SK-N-SH treated with all-trans-retinoic acid at 6 μM for 48 hours (cell line): Measurements from ENCODE around the gene RBM23.

Experiments
- ATAC-seq: fragments of 200-7000 bp; cut with Tn5 transposase; 3 replicates; pipeline ENCODE4 v1.9.1; 2020; ENCODE audit warnings: mild to moderate bottlenecking, moderate library complexity
- ARNTL ChIP-seq: fragments of 450-650 bp; formaldehyde crosslinking; IDR thresholded peaks from 2 replicates; pipeline ENCODE4 v1.5.0; 2020; ENCODE audit warnings: low read depth, mild to moderate bottlenecking, moderate library complexity, borderline replicate concordance
- CSDC2 ChIP-seq: fragments of 250-450 bp; sonication (Bioruptor Pico); IDR thresholded peaks from 2 replicates; pipeline ENCODE4 v1.5.0; 2020; ENCODE audit warnings: mild to moderate bottlenecking, moderate library complexity
- ESRRG ChIP-seq: fragments of 250-450 bp; sonication (Bioruptor Pico); IDR thresholded peaks from 2 replicates; pipeline ENCODE4 v1.6.1; 2021; ENCODE audit warnings: mild to moderate bottlenecking
- GLIS3 ChIP-seq: fragments of 250-450 bp; sonication (Bioruptor Pico); IDR thresholded peaks from 2 replicates; pipeline ENCODE4 v1.5.0; 2020; ENCODE audit warnings: mild to moderate bottlenecking, moderate library complexity
- ISL1 ChIP-seq: fragments of 250-450 bp; sonication (Bioruptor Pico); IDR thresholded peaks from 2 replicates; pipeline ENCODE4 v2.1.2; 2022; ENCODE audit warnings: mild to moderate bottlenecking, moderate library complexity
- OSR1 ChIP-seq: fragments of 250-450 bp; sonication (Bioruptor Pico); IDR thresholded peaks from 2 replicates; pipeline ENCODE4 v1.8.0; 2022; ENCODE audit warnings: moderate library complexity, mild to moderate bottlenecking, inconsistent platforms
- POU6F1 ChIP-seq: fragments of 250-450 bp; sonication (Bioruptor Pico); IDR thresholded peaks from 2 replicates; pipeline ENCODE4 v1.8.0; 2021; ENCODE audit warnings: low read depth, mild to moderate bottlenecking, moderate library complexity, borderline replicate concordance
- PPARA ChIP-seq: fragments of 250-450 bp; sonication (Bioruptor Pico); IDR thresholded peaks from 2 replicates; pipeline ENCODE4 v1.5.0; 2020; ENCODE audit warnings: mild to moderate bottlenecking, borderline replicate concordance
- RARB ChIP-seq: fragments of 250-450 bp; sonication (Bioruptor Pico); IDR thresholded peaks from 2 replicates; pipeline ENCODE4 v1.8.0; 2021; ENCODE audit warnings: mild to moderate bottlenecking, moderate library complexity
- SNAI2 ChIP-seq: fragments of 250-450 bp; sonication (Bioruptor Pico); IDR thresholded peaks from 2 replicates; pipeline ENCODE4 v1.5.0; 2020; ENCODE audit warnings: mild to moderate bottlenecking, moderate library complexity
- TCF4 ChIP-seq: fragments of 250-450 bp; sonication (Bioruptor Pico); IDR thresholded peaks from 2 replicates; pipeline ENCODE4 v1.8.0; 2021; ENCODE audit warnings: mild to moderate bottlenecking, moderate library complexity, borderline replicate concordance
- TOX ChIP-seq: fragments of 250-450 bp; sonication (Bioruptor Pico); IDR thresholded peaks from 2 replicates; pipeline ENCODE4 v1.8.0; 2021; ENCODE audit warnings: mild to moderate bottlenecking, moderate library complexity, borderline replicate concordance
- TSHZ2 ChIP-seq: fragments of 250-450 bp; sonication (Bioruptor Pico); IDR thresholded peaks from 2 replicates; pipeline ENCODE4 v1.5.0; 2020; ENCODE audit warnings: mild to moderate bottlenecking, moderate library complexity
- ZC3H10 ChIP-seq: fragments of 250-450 bp; sonication (Bioruptor Pico); IDR thresholded peaks from 2 replicates; pipeline ENCODE4 v1.5.1; 2021; ENCODE audit warnings: mild to moderate bottlenecking, moderate library complexity
- ZFP30 ChIP-seq: fragments of 450-650 bp; formaldehyde crosslinking; IDR thresholded peaks from 2 replicates; pipeline ENCODE4 v1.5.0; 2022; ENCODE audit warnings: mild to moderate bottlenecking, moderate library complexity
- ZNF565 ChIP-seq: fragments of 450-650 bp; formaldehyde crosslinking; conservative IDR thresholded peaks from 2 replicates; pipeline ENCODE4 v1.5.0; 2020; ENCODE audit warnings: low read depth, mild to moderate bottlenecking, moderate library complexity
- ZNF70 ChIP-seq: fragments of 450-650 bp; formaldehyde crosslinking; IDR thresholded peaks from 2 replicates; pipeline ENCODE4 v1.5.0; 2020; ENCODE audit warnings: mild to moderate bottlenecking, moderate library complexity
- ZNF8 ChIP-seq: fragments of 450-650 bp; formaldehyde crosslinking; IDR thresholded peaks from 2 replicates; pipeline ENCODE4 v1.5.0; 2020; ENCODE audit warnings: mild to moderate bottlenecking, moderate library complexity
- TF ChIP-seq, protein P1 (sequence below): fragments of 250-450 bp; sonication (Bioruptor Pico); IDR thresholded peaks from 2 replicates; pipeline ENCODE4 v1.5.1; 2020; ENCODE audit warnings: low read depth, mild to moderate bottlenecking, moderate library complexity
- TF ChIP-seq, protein P2 (sequence below): fragments of 250-450 bp; sonication (Bioruptor Pico); IDR thresholded peaks from 2 replicates; pipeline ENCODE4 v1.5.1; 2021; ENCODE audit warnings: mild to moderate bottlenecking, moderate library complexity
- TF ChIP-seq, protein P3 (sequence below): fragments of 250-450 bp; sonication (Bioruptor Pico); IDR thresholded peaks from 2 replicates; pipeline ENCODE4 v1.8.0; 2020; ENCODE audit warnings: mild to moderate bottlenecking, moderate library complexity, borderline replicate concordance

RBM23 gene

DNA sequence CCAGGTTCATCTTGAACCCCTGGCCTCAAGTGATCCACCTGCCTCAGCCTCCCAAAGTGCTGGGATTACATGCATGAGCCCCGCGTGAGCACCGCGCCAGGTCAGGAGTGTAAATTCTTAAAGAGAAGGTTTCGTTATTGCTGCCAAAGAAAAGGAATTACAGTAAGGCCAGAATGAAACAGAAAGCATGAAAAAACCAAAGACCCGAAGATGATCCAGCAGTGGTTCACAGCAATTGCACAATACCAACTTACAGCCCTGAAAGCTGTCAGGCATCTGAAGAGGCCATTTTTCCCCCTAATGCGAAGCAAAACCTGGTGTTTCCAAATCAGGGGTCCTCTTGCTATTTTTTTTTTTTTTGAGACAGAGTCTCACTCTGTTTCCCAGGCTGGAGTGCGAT is 10.3 kb downstream of the RBM23 start (continued):
- no peak for TF ChIP-seq POU6F1 (CRISPR knock-in tag)
- TF ChIP-seq, all 23 proteins: peak for 0

DNA sequence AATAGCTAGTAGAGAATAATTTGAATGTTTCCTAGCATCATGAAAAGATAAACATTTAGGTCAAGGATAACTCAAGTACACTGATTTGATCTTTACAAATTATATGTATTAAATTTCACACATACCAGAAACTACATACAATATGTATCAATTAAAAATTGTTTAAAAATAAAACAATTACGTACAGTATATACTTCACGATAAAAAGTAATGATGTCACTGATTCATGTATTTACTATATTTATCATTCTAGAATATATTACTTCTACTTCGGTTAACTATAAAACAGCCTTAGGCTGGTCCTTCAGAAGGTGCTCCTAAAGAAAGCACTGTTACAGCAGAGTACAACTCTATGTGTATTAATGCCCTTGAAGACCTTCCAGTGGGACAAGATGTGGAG is 11.5 kb downstream of the RBM23 start:
- TF ChIP-seq ESRRG: no peak
- TF ChIP-seq GLIS3: no peak
- no peak for TF ChIP-seq POU6F1 (CRISPR knock-in tag)
- no peak for TF ChIP-seq OSR1 (CRISPR knock-in tag)
- TF ChIP-seq, protein P1, sequence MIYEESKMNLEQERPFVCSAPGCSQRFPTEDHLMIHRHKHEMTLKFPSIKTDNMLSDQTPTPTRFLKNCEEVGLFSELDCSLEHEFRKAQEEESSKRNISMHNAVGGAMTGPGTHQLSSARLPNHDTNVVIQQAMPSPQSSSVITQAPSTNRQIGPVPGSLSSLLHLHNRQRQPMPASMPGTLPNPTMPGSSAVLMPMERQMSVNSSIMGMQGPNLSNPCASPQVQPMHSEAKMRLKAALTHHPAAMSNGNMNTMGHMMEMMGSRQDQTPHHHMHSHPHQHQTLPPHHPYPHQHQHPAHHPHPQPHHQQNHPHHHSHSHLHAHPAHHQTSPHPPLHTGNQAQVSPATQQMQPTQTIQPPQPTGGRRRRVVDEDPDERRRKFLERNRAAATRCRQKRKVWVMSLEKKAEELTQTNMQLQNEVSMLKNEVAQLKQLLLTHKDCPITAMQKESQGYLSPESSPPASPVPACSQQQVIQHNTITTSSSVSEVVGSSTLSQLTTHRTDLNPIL (CRISPR knock-in tag): no peak
- ATAC-seq: no peak

DNA sequence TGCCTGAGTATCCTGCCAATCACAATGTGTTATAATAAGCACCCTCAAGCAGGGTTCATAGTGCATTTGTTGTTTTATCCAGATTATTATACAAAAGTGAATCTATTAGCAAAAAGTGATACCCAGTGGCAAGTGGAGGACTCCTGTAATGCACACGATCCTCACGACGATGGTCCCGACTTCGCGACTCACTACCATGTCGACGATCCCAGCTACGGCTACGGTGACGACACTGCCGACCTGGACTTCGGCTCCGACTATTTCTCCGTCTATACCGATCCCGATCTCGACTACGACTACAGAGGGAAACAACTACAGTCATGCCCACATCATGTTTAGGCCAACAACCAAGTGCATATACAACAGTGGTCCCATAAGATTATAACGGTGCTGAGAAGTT is 12.9 kb downstream of the RBM23 start:
- ATAC-seq: no peak
- TF ChIP-seq ZFP30 (CRISPR knock-in tag): no peak
- TF ChIP-seq ARNTL (CRISPR knock-in tag): no peak
- no peak for TF ChIP-seq SNAI2
- no peak for TF ChIP-seq PPARA (CRISPR knock-in tag)
- no peak for TF ChIP-seq TSHZ2
- TF ChIP-seq ZNF565: no peak

GRCh38 chr14:22905627-22906026 is 13.3 kb downstream of the RBM23 start:
- no peak for ATAC-seq

More at GRCh38 chr14:22905627-22906026, 13.3 kb downstream of the RBM23 start:
- no peak for TF ChIP-seq ZNF70 (CRISPR knock-in tag)
- TF ChIP-seq TSHZ2: no peak
- no peak for TF ChIP-seq CSDC2 (CRISPR knock-in tag)
- TF ChIP-seq ESRRG: no peak
- no peak for TF ChIP-seq ARNTL (CRISPR knock-in tag)
- TF ChIP-seq, protein P2, sequence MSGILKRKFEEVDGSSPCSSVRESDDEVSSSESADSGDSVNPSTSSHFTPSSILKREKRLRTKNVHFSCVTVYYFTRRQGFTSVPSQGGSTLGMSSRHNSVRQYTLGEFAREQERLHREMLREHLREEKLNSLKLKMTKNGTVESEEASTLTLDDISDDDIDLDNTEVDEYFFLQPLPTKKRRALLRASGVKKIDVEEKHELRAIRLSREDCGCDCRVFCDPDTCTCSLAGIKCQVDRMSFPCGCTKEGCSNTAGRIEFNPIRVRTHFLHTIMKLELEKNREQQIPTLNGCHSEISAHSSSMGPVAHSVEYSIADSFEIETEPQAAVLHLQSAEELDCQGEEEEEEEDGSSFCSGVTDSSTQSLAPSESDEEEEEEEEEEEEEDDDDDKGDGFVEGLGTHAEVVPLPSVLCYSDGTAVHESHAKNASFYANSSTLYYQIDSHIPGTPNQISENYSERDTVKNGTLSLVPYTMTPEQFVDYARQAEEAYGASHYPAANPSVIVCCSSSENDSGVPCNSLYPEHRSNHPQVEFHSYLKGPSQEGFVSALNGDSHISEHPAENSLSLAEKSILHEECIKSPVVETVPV (CRISPR knock-in tag): no peak
- no peak for TF ChIP-seq OSR1 (CRISPR knock-in tag)
- no peak for TF ChIP-seq TOX (CRISPR knock-in tag)
- TF ChIP-seq TCF4 (CRISPR knock-in tag): no peak
- TF ChIP-seq ISL1 (CRISPR knock-in tag): no peak
- no peak for TF ChIP-seq ZFP30 (CRISPR knock-in tag)
- TF ChIP-seq, protein P3, sequence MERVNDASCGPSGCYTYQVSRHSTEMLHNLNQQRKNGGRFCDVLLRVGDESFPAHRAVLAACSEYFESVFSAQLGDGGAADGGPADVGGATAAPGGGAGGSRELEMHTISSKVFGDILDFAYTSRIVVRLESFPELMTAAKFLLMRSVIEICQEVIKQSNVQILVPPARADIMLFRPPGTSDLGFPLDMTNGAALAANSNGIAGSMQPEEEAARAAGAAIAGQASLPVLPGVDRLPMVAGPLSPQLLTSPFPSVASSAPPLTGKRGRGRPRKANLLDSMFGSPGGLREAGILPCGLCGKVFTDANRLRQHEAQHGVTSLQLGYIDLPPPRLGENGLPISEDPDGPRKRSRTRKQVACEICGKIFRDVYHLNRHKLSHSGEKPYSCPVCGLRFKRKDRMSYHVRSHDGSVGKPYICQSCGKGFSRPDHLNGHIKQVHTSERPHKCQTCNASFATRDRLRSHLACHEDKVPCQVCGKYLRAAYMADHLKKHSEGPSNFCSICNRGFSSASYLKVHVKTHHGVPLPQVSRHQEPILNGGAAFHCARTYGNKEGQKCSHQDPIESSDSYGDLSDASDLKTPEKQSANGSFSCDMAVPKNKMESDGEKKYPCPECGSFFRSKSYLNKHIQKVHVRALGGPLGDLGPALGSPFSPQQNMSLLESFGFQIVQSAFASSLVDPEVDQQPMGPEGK (CRISPR knock-in tag): no peak
- TF ChIP-seq ZC3H10 (CRISPR knock-in tag): no peak
- TF ChIP-seq RARB (CRISPR knock-in tag): no peak
- no peak for TF ChIP-seq PPARA (CRISPR knock-in tag)
- TF ChIP-seq ZNF8 (CRISPR knock-in tag): no peak
- TF ChIP-seq GLIS3: no peak
- TF ChIP-seq POU6F1 (CRISPR knock-in tag): no peak
- TF ChIP-seq, all 23 proteins: peak for 0
